ENCODE data around the gene TPK1.

DNA sequence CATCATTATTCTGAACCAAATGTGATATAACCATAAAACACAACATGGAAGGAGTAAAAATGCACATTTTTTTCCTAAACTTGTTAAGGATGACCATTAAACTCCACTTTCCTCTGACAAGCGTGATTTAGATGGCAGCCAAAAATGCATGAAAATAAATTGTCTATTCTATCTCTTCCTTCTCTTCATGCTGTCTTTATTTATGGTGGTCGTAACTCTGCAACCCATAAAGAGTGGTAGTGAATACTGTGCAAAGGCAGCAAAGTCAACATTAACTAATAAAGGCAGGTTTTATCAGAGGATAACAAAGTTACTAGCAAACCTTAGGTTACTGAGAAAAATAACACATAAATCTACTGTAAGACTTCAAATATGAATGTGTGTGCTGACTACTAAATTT, 106.6 kb downstream of the TPK1 start:
- TF ChIP-seq, protein P1, sequence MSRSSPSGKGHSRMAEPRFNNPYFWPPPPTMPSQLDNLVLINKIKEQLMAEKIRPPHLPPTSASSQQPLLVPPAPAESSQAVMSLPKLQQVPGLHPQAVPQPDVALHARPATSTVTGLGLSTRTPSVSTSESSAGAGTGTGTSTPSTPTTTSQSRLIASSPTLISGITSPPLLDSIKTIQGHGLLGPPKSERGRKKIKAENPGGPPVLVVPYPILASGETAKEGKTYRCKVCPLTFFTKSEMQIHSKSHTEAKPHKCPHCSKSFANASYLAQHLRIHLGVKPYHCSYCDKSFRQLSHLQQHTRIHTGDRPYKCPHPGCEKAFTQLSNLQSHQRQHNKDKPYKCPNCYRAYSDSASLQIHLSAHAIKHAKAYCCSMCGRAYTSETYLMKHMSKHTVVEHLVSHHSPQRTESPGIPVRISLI (tag by site-specific recombination; IDR thresholded peaks at IDR 0.05) = no peak
- TF ChIP-seq ZNF169 (tag by site-specific recombination; IDR thresholded peaks at IDR 0.05) = no peak
- TF ChIP-seq KLF16 (tag by site-specific recombination; IDR thresholded peaks at IDR 0.05) = no peak
- TF ChIP-seq, protein P2, sequence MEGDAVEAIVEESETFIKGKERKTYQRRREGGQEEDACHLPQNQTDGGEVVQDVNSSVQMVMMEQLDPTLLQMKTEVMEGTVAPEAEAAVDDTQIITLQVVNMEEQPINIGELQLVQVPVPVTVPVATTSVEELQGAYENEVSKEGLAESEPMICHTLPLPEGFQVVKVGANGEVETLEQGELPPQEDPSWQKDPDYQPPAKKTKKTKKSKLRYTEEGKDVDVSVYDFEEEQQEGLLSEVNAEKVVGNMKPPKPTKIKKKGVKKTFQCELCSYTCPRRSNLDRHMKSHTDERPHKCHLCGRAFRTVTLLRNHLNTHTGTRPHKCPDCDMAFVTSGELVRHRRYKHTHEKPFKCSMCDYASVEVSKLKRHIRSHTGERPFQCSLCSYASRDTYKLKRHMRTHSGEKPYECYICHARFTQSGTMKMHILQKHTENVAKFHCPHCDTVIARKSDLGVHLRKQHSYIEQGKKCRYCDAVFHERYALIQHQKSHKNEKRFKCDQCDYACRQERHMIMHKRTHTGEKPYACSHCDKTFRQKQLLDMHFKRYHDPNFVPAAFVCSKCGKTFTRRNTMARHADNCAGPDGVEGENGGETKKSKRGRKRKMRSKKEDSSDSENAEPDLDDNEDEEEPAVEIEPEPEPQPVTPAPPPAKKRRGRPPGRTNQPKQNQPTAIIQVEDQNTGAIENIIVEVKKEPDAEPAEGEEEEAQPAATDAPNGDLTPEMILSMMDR (tag by site-specific recombination; IDR thresholded peaks at IDR 0.05) = no peak
- TF ChIP-seq, protein P3, sequence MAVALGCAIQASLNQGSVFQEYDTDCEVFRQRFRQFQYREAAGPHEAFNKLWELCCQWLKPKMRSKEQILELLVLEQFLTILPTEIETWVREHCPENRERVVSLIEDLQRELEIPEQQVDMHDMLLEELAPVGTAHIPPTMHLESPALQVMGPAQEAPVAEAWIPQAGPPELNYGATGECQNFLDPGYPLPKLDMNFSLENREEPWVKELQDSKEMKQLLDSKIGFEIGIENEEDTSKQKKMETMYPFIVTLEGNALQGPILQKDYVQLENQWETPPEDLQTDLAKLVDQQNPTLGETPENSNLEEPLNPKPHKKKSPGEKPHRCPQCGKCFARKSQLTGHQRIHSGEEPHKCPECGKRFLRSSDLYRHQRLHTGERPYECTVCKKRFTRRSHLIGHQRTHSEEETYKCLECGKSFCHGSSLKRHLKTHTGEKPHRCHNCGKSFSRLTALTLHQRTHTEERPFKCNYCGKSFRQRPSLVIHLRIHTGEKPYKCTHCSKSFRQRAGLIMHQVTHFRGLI (tag by site-specific recombination; IDR thresholded peaks at IDR 0.05) = no peak
- no peak for TF ChIP-seq ZNF121 (tag by site-specific recombination; IDR thresholded peaks at IDR 0.05)
- TF ChIP-seq, protein P4, sequence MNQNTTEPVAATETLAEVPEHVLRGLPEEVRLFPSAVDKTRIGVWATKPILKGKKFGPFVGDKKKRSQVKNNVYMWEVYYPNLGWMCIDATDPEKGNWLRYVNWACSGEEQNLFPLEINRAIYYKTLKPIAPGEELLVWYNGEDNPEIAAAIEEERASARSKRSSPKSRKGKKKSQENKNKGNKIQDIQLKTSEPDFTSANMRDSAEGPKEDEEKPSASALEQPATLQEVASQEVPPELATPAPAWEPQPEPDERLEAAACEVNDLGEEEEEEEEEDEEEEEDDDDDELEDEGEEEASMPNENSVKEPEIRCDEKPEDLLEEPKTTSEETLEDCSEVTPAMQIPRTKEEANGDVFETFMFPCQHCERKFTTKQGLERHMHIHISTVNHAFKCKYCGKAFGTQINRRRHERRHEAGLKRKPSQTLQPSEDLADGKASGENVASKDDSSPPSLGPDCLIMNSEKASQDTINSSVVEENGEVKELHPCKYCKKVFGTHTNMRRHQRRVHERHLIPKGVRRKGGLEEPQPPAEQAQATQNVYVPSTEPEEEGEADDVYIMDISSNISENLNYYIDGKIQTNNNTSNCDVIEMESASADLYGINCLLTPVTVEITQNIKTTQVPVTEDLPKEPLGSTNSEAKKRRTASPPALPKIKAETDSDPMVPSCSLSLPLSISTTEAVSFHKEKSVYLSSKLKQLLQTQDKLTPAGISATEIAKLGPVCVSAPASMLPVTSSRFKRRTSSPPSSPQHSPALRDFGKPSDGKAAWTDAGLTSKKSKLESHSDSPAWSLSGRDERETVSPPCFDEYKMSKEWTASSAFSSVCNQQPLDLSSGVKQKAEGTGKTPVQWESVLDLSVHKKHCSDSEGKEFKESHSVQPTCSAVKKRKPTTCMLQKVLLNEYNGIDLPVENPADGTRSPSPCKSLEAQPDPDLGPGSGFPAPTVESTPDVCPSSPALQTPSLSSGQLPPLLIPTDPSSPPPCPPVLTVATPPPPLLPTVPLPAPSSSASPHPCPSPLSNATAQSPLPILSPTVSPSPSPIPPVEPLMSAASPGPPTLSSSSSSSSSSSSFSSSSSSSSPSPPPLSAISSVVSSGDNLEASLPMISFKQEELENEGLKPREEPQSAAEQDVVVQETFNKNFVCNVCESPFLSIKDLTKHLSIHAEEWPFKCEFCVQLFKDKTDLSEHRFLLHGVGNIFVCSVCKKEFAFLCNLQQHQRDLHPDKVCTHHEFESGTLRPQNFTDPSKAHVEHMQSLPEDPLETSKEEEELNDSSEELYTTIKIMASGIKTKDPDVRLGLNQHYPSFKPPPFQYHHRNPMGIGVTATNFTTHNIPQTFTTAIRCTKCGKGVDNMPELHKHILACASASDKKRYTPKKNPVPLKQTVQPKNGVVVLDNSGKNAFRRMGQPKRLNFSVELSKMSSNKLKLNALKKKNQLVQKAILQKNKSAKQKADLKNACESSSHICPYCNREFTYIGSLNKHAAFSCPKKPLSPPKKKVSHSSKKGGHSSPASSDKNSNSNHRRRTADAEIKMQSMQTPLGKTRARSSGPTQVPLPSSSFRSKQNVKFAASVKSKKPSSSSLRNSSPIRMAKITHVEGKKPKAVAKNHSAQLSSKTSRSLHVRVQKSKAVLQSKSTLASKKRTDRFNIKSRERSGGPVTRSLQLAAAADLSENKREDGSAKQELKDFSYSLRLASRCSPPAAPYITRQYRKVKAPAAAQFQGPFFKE (tag by site-specific recombination; IDR thresholded peaks at IDR 0.05; ENCODE audit: borderline replicate concordance) = no peak
- no peak for TF ChIP-seq MYNN (tag by site-specific recombination; IDR thresholded peaks at IDR 0.05; ENCODE audit: borderline replicate concordance)
- TF ChIP-seq, protein P5, sequence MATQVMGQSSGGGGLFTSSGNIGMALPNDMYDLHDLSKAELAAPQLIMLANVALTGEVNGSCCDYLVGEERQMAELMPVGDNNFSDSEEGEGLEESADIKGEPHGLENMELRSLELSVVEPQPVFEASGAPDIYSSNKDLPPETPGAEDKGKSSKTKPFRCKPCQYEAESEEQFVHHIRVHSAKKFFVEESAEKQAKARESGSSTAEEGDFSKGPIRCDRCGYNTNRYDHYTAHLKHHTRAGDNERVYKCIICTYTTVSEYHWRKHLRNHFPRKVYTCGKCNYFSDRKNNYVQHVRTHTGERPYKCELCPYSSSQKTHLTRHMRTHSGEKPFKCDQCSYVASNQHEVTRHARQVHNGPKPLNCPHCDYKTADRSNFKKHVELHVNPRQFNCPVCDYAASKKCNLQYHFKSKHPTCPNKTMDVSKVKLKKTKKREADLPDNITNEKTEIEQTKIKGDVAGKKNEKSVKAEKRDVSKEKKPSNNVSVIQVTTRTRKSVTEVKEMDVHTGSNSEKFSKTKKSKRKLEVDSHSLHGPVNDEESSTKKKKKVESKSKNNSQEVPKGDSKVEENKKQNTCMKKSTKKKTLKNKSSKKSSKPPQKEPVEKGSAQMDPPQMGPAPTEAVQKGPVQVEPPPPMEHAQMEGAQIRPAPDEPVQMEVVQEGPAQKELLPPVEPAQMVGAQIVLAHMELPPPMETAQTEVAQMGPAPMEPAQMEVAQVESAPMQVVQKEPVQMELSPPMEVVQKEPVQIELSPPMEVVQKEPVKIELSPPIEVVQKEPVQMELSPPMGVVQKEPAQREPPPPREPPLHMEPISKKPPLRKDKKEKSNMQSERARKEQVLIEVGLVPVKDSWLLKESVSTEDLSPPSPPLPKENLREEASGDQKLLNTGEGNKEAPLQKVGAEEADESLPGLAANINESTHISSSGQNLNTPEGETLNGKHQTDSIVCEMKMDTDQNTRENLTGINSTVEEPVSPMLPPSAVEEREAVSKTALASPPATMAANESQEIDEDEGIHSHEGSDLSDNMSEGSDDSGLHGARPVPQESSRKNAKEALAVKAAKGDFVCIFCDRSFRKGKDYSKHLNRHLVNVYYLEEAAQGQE (tag by site-specific recombination; IDR thresholded peaks at IDR 0.05) = no peak
- no peak for TF ChIP-seq ZNF426 (tag by site-specific recombination; IDR thresholded peaks at IDR 0.05)

Measured in HEK293 (cell line).